IMR-90 (cell line): ENCODE results near the gene GPR108. TPM values are rescaled to one million over a fixed set of nuclear protein-coding genes. Genes with fewer than 3 reads are reported as not detected.

Experiments used
- ATAC-seq: fragments of 200-7000 bp; cut with Tn5 transposase; 2 replicates; pipeline ENCODE4 v1.9.1; 2020; ENCODE audit warnings: low read depth, mild to moderate bottlenecking, moderate library complexity
- BruUV-seq: library from RNA; stranded (reverse); fragments of 400-500 nt; replicated peaks from 2 replicates; lab custom pipeline; 2021; lab: Mats Ljungman, UMichigan
- CTCF ChIA-PET: fragments of 300-600 bp; formaldehyde crosslinking; extraction: SDS; loops from one replicate; lab custom pipeline; 2021; ENCODE audit warnings: antibody characterized with exemption; lab: Yijun Ruan, JAX
- POLR2A ChIA-PET: fragments of 300-600 bp; sonication (Branson Sonifier 250); formaldehyde crosslinking; loops from one replicate; lab custom pipeline; 2022; ENCODE audit warnings: antibody characterized with exemption; ENCODE audit not compliant: unreplicated experiment; lab: Charles Lee
- DNase-seq: peaks from one replicate; pipeline ENCODE4 v3.0.0; 2013
- H2AFZ ChIP-seq: replicated peaks from 2 replicates; pipeline ENCODE3; 2013; ENCODE audit warnings: low read length, mild to moderate bottlenecking; ENCODE audit not compliant: poor library complexity
- H2AK5ac ChIP-seq: 2 replicates; pipeline ENCODE4 v1.6.1; 2013; ENCODE audit warnings: low read depth, low read length, inconsistent platforms
- H2AK9ac ChIP-seq: replicated peaks from 2 replicates; pipeline ENCODE3; 2013; ENCODE audit warnings: mild to moderate bottlenecking, low read depth, low read length, moderate library complexity; ENCODE audit not compliant: poor library complexity
- H2BK120ac ChIP-seq: 2 replicates; pipeline ENCODE4 v1.6.1; 2013; ENCODE audit warnings: low read depth, low read length, inconsistent platforms
- H2BK15ac ChIP-seq: 3 replicates; pipeline ENCODE4 v1.6.1; 2013; ENCODE audit warnings: low read depth, low read length, inconsistent platforms
- H2BK20ac ChIP-seq: 2 replicates; pipeline ENCODE4 v1.6.1; 2013; ENCODE audit warnings: low read depth, mild to moderate bottlenecking, inconsistent platforms, low read length, moderate library complexity
- H2BK5ac ChIP-seq: 2 replicates; pipeline ENCODE4 v1.6.1; 2013; ENCODE audit warnings: mild to moderate bottlenecking, low read depth, low read length, inconsistent platforms; ENCODE audit not compliant: poor library complexity, severe bottlenecking
- H3K14ac ChIP-seq: replicated peaks from 2 replicates; pipeline ENCODE4 v1.6.1; 2013; ENCODE audit warnings: low read depth, low read length, inconsistent platforms
- H3K18ac ChIP-seq: 2 replicates; pipeline ENCODE4 v1.6.1; 2013; ENCODE audit warnings: low read depth, low read length, control low read depth
- H3K23ac ChIP-seq: 2 replicates; pipeline ENCODE4 v1.6.1; 2013; ENCODE audit warnings: low read depth, low read length, inconsistent platforms
- H3K27ac ChIP-seq: 2 replicates; pipeline ENCODE4 v1.5.1; 2013; ENCODE audit warnings: mild to moderate bottlenecking, control low read depth, low read length; ENCODE audit not compliant: insufficient read depth
- H3K27me3 ChIP-seq: 2 replicates; pipeline ENCODE4 v1.6.1; 2013; ENCODE audit warnings: low read length; ENCODE audit not compliant: control insufficient read depth, insufficient read depth
- H3K36me3 ChIP-seq: 2 replicates; pipeline ENCODE4 v1.6.1; 2013; ENCODE audit warnings: low read length, mixed read lengths; ENCODE audit not compliant: control insufficient read depth, insufficient read depth
- H3K4ac ChIP-seq: 2 replicates; pipeline ENCODE4 v1.6.1; 2013; ENCODE audit warnings: low read depth, low read length, inconsistent platforms
- H3K4me1 ChIP-seq: 2 replicates; pipeline ENCODE4 v1.6.1; 2013; ENCODE audit warnings: low read length, mixed read lengths; ENCODE audit not compliant: control insufficient read depth, insufficient read depth
- H3K4me2 ChIP-seq: 2 replicates; pipeline ENCODE4 v1.6.1; 2013; ENCODE audit warnings: low read depth, mild to moderate bottlenecking, control low read depth, low read length, moderate library complexity
- H3K4me3 ChIP-seq: 2 replicates; pipeline ENCODE4 v1.5.1; 2013; ENCODE audit warnings: low read depth, mild to moderate bottlenecking, control low read depth, low read length, moderate library complexity; ENCODE audit not compliant: insufficient read depth
- H3K56ac ChIP-seq: 2 replicates; pipeline ENCODE4 v1.6.1; 2013; ENCODE audit warnings: low read length, inconsistent platforms; ENCODE audit not compliant: insufficient read depth; ENCODE audit errors: extremely low read depth
- H3K79me1 ChIP-seq, 2 experiments: 2 replicates each; pipeline ENCODE4 v1.6.1; 2013; ENCODE audit warnings: low read length in 2 of 2, inconsistent platforms in 1 of 2, low read depth in 1 of 2
- H3K9ac ChIP-seq: 2 replicates; pipeline ENCODE4 v1.6.1; 2013; ENCODE audit warnings: low read depth, low read length, control low read depth
- H3K9me1 ChIP-seq: 2 replicates; pipeline ENCODE4 v1.6.1; 2013; ENCODE audit warnings: low read length, inconsistent platforms; ENCODE audit not compliant: insufficient read depth
- H3K9me3 ChIP-seq: 2 replicates; pipeline ENCODE4 v1.6.1; 2013; ENCODE audit warnings: low read length; ENCODE audit not compliant: control insufficient read depth, insufficient read depth
- H4K20me1 ChIP-seq: 2 replicates; pipeline ENCODE4 v1.6.1; 2013; ENCODE audit warnings: low read length, inconsistent platforms; ENCODE audit not compliant: insufficient read depth
- H4K5ac ChIP-seq: 2 replicates; pipeline ENCODE4 v1.6.1; 2013; ENCODE audit warnings: mild to moderate bottlenecking, low read depth, low read length, control low read depth
- H4K8ac ChIP-seq, 2 experiments: 2 replicates each; pipeline ENCODE4 v1.6.1; 2013; ENCODE audit warnings: low read depth in 2 of 2, low read length in 2 of 2, control low read depth in 1 of 2, inconsistent platforms in 1 of 2
- H4K91ac ChIP-seq: 2 replicates; pipeline ENCODE4 v1.6.1; 2013; ENCODE audit warnings: low read depth, low read length, inconsistent platforms; ENCODE audit not compliant: insufficient read depth
- MAFK ChIP-seq: IDR thresholded peaks from 2 replicates; pipeline ENCODE4 v1.6.1; 2012; ENCODE audit warnings: low read depth, low read length, improper control_type of control experiment
- RAD21 ChIP-seq: IDR thresholded peaks from 2 replicates; pipeline ENCODE4 v1.6.1; 2012; ENCODE audit warnings: low read length, improper control_type of control experiment
- RCOR1 ChIP-seq: IDR thresholded peaks from 2 replicates; pipeline ENCODE4 v1.6.1; 2012; ENCODE audit warnings: mild to moderate bottlenecking, low read length, improper control_type of control experiment; ENCODE audit not compliant: insufficient replicate concordance
- SMC3 ChIP-seq: fragments of 150-350 bp; IDR thresholded peaks from 2 replicates; pipeline ENCODE4 v1.6.1; 2016; ENCODE audit warnings: low read depth, mild to moderate bottlenecking, antibody characterized with exemption, low read length, moderate library complexity
- WGBS, 2 experiments: methylation state at CpG; one replicate each; pipeline versions ENCODE4 v1.1.5 to v1.1.7; 2013; ENCODE audit warnings: missing lambda C conversion rate in 2 of 2; ENCODE audit not compliant: insufficient read length in 1 of 2; ENCODE audit errors: extremely low coverage in 2 of 2; 5-methylcytosine and 5-hydroxymethylcytosine counted together
- dilution Hi-C: fragments of 300-500 bp; cut with HindIII; formaldehyde crosslinking; loops from one replicate; pipeline ENCODE4 v1.14.3; 2018; ENCODE audit warnings: low sequenced_read_pairs; ENCODE audit not compliant: unreplicated experiment
- in situ Hi-C: fragments of 300-500 bp; cut with MboI; formaldehyde crosslinking; loops from 3 replicates; pipeline ENCODE4 v1.14.3; 2019; ENCODE audit warnings: low sequenced_read_pairs, inconsistent platforms, mixed read lengths
- intact Hi-C: fragments of 100-400 bp; cut with micrococcal nuclease; formaldehyde crosslinking; loops from 2 replicates; pipeline ENCODE4 v1.10.0; 2022
- polyA plus RNA-seq, 3 experiments: library from polyadenylated mRNA; depleted of rRNA; stranded (reverse); fragments of >200 nt; gene quantifications; 2 replicates each; pipeline ENCODE4 v1.2.3, GENCODE V29; 2012; ENCODE audit warnings: low replicate concordance in 1 of 3
- total RNA-seq: library from RNA; depleted of rRNA; stranded (reverse); fragments of >200 nt; gene quantifications from 2 replicates; pipeline ENCODE4 v1.2.3, GENCODE V29; 2012

Gene GPR108
- total and polyA plus RNA-seq, 2 of the 4 experiments (the other 2 are of a cell fraction): 28.0 to 38.9 TPM

DNA sequence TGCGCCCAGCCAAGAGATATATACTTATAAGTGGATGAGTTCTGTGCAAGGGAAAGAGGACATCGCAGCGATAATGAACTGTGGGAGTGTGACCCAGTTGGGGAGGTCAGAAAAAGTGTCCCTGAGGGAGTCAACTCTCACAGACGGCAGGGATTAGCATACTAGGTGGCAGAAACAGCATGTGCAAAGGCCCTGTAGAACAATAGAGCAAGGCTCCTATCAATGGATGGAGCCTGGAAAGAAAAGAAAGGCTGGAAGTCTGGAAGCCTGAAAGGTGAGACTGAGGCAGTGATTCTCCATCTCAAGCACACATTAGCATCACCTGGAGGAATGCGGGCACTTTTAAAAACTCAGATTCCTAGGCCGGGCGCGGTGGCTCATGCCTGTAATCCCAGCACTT, 46.0 kb downstream of the GPR108 start:
- ChIA-PET POLR2A (no interaction called here), CTCF (no interaction called here)
- Histone ChIP-seq H4K8ac (no peak overlapping the region), H3K18ac (no peak overlapping the region), H3K9ac (no peak overlapping the region), H3K9me3 (peaks cover 15% of the 10 kb centered on the region), H2AK5ac (no peak overlapping the region), H2AFZ (no peak overlapping the region), H3K27me3 (no peaks in the 10 kb centered on the region), H3K79me1 (no peaks in the 10 kb centered on the region), H2BK20ac (no peak overlapping the region), H2AK9ac (no peak overlapping the region), H4K20me1 (no peaks in the 10 kb centered on the region), H2BK120ac (no peak overlapping the region), H3K27ac (no peak overlapping the region), H3K9me1 (no peaks in the 10 kb centered on the region), H2BK5ac (no peak overlapping the region), H3K23ac (no peak overlapping the region), H3K14ac (no peak overlapping the region), H3K4me1 (no peaks in the 10 kb centered on the region), H4K91ac (no peak overlapping the region), H3K4me3 (no peak overlapping the region), H3K56ac (no peak overlapping the region), H4K5ac (no peak overlapping the region), H3K4me2 (no peak overlapping the region), H3K4ac (no peak overlapping the region), H2BK15ac (no peak overlapping the region), H3K36me3 (no peaks in the 10 kb centered on the region)
- ATAC-seq (no peak), DNase-seq (no peak)
- WGBS, 2 experiments: 100% methylated on average over 1 of the region's 8 CpGs; no CpG with 5 or more reads in 1 of the 2 experiments
- intact Hi-C loops: no loop called here
- BruUV-seq: no TSS peak
- in situ Hi-C loops: no loop called here
- dilution Hi-C loops: no loop called here
- TF ChIP-seq SMC3 (no peak), MAFK (no peak), RAD21 (no peak), RCOR1 (no peak)
